IPS-NIHi7 (cell line): ENCODE data around the gene ANK3.

ENCODE experiments used
- DNase-seq: peaks from one replicate; pipeline ENCODE4 v3.0.0; 2012; ENCODE audit warnings: mixed read lengths; ENCODE audit errors: extremely low spot score

Gene ANK3

DNA sequence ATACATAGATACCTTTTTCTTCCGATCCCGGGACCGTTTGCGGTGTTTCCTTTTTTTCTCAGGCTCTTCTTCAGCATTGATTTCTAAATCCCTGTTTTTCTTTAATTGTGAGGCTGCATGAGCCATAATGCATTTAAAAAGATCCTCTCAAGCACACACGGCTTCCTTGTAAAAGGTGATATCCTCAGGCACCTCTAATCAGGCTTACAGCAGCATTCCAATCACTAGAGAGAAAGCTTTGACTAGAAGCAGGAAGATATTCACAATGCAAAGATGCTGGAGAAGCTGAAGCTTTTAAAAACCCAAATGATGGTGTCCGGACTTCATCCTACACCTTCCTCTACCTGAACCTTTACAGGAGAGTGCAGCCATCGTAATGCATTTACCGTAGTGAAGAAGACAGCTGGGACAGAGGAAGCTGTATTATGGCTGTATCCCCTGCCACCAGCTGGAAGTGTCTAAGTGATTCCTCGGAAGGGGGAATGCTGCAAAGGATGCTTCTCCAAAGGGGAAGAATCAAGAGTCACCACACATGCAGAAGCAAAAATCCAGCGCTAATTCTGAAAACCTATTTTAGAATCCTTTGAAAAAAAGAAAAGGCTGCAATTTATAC is at the start of gene ANK3:
Gene ANK3, minus strand, starts transcription at position 463 of the 613 bp plus-strand sequence. Its CDS starts 337 bp downstream, at position 126.
- no peak for DNase-seq

DNA sequence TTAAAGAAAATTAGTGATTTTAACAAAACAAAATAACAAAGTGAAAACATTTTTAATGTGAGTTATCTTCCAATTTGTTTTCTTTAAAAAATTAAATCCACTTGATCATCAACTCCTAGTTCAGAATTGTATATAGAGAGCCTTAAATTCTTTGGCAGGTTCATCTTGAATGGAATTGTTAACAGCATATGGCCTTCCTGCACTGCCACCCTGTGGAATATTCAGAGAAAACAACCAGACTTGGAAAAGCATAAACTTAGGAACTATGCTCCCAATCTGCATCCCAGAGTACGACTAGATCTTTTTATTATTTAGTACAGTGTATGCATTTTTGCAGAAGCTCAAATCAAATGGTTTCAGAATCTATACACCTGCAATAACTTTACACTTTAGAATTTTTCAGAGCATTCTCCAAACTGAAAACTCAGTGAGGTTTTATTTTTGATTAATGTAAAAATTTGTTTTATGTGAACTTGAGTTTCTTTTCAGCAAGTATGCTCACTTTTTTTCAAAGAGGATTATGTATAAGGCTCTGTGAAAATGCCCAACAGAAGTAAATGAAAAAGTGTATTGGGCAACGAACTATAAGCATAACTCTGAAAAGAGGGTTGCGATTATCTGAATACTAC is 44.9 kb upstream of the ANK3 start:
- peak; percentile 52 for DNase-seq

DNA sequence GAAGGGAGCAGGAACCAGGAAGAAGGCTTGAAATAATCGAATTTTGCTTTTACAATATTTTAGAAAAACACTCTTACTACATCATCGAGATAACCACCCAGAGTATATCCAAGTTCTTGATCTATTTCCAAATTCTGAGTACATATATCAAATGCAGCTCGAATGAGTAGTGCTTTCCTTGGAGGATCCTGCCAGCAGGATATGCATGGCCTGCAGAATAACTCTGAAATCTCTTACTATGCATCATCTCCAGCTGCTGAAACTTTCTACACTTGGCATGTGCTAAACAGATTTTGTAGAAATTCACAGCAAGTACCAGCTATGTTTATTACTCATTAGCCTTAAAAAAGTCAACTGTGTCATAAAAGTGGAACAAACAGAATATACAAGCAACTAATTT is 44.0 kb upstream of the ANK3 start:
- no peak for DNase-seq

DNA sequence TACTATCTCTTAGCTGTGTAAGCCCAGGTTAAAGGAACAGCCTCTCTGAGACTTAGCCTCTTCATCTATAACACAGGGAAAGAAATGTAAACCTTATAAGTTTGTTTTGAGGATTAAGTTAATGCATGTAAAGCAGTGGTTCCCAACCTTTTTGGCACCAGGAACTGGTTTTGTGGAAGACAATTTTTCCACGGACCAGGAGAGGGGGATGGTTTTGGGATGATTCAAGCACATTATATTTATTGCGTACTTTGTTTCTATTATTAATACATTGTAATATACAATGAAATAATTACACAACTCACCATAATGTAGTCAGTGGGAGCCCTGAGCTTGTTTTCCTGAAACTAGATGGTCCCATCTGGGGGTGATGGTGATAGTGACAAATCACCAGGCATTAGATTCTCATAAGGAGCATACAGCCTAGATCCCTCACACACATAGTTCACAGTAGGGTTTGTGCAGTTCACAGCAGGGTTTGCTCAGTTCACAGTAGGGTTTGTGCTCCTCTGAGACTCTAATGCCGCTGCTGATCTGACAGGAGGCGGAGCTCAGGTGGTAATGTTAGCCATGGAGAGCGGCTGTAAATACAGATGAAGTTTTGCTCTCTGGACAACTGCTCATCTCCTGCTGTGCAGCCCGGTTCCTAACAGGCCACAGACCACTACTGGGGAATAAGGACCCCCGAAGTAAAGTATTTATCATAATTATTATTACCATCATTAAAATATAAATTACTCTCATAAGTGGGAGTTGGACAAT is 41.3 kb upstream of the ANK3 start:
- DNase-seq = no peak

DNA sequence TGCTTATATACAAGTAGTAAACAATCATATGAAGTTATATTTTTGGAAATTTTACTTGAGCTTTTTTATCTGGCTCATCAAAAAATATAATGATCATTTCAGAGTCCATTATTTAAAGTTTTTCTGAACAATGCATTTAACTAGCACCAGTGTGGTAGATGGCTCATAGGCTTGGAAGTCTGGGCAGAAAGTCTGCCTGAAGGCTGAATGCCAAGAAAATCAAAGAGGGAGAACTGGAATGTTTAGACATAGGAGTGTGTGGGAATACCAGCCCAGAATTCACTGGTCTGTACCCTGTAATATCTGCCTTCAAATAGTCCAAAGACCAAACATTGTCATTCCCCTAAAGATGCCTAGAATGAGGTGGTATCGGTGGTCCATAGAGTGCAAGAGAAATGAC is 40.3 kb upstream of the ANK3 start:
- DNase-seq = no peak

DNA sequence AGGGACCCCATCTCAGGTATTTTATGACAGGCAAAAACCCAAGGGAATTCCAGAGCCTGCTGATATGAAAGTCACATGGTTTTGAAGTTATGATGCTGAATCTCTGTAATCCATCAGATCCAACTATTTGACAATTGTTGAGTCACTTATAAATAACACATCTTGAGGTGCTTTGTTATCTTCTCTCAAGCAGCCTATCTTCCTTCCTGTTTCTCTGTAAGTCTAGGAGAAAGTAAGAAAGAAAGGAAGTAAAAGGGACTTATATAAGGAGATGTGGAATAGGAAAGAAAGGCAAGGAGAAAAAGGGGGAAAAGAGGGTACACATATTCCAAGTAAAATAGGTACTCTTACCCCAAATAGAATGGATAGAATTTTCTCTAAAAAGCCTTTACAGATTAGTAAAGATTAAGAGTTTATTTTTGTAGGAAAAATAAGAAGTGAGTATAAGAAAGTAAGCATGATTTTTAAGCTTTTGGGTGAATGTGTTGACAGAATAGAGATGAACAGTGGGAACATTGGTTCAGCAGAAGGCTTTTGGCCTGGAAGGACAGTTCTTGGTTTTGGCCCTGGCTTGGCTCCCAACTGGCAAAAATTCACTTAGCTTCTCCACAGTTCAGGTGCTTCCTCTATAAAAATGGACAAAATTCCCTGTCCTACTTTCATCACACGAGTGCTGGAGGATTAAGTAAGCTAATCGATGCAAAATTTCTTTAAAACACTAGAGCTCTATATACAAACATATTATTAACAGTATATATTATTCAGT is 39.6 kb upstream of the ANK3 start:
- DNase-seq = no peak

DNA sequence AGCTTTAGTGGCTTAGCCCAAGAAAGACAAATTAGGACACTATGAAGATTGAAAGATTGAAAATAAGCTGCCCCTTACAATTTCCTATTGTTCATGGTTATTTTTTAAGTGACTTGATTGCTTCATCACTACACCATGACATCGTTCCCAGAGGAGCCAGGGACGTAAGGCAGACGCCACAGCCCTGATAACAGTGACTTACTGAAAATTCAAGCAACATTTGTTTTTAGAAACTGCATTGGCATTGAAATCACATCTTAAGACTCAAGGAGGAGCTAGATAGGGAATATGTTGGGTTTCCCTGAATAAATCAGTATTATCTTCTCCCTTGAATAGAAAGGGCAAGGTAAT is 38.7 kb upstream of the ANK3 start:
- DNase-seq = no peak

DNA sequence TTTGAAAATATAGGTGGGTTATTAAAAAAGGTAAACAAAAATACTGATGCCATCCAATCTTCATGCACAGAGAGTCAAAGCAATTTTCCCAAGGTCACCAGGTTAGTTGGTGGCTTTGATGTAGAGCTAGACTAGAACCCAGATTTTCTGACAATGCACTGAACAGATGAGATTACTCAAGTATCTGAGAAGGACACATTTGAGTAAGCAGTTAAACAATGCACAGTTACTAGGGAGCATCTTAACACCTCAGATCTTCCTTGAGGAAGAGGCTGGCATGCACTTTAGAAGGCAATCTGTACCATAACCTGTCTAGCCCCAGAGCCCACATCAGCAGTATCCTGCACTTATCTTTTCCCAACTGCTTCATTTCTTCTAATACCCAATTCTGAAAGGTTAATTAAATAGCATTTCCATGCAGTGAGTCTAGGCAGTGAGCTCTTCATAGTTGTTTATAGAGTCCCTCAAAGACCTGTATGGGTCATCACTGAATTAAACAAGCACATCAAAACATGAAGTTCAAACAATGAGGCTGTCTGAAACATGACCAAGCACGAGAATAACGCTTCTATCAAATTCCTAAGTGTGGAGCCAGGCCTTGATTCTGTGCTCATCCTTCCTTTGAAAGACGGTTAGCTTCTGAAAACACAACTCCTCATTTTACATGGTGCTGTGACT is 38.2 kb upstream of the ANK3 start:
- no peak for DNase-seq

DNA sequence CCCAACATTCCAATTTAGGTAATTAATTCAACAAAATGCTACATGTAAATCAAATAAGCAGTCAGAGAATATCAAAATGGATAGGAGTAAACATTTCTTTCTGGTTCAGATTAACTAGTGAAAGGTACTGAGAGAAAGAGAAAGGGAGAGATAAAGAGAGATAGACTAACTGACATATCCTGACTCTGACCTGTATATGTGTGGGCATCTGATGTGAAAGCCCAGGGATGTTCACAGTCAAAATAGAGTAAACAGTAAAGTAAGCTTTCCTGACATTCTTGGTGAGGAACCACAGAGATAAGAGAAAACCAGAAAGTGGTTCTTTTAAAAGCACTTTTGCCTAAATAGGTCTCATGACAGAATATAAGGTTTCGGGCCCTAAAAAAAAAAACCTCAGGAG is 37.5 kb upstream of the ANK3 start:
- no peak for DNase-seq

DNA sequence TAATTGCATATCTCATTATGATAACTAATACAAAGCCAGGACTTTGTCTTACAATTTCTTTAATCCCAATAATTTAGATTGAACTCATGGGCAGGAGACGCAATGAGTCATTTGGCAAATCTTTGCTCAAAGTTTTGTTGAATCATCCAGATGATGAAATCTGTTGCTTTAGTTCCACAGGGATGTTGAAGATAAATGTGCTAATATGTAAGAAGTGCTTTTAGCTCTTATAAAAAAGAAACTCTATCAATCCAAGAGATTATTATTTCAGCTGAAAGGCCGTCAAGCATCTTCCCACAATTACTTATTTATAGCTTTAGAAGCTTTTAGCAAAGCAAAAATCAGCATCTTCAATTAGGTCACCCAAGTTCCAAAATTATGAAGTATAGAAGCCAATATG is 36.8 kb upstream of the ANK3 start:
- no peak for DNase-seq

DNA sequence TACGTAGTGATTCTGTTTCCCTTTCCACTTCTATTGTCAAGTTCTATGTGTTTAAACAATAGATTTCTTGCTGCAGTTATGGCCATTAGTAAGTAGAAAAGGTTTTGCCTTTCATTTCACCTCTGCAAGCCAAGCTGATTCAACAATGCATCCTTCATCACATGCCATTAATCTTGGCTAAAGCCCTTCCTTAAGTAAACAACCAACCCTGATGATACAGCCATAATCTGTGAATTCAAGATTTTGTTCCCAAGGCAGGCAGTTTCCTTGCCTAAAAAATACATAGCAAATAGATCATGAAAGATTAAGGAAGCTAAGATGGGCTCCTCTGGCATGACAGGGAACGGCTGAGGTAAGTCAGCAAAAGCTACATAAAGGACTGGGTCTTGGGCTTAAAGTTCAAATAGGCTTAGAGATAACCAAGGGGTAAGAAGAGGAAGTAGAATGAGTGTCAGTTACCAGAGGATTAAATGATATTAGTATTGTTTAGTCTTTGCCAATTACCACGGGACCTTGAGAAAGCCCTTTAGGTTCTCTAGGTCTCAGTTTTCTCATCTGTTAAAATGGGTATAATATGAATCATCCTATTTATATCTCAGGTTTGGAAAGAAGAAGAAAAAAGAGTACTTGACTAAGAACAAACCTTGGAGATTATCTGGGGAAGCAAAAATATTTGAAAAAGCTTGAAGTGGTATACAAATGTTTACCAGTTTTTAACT is 35.9 kb upstream of the ANK3 start:
- no peak for DNase-seq

DNA sequence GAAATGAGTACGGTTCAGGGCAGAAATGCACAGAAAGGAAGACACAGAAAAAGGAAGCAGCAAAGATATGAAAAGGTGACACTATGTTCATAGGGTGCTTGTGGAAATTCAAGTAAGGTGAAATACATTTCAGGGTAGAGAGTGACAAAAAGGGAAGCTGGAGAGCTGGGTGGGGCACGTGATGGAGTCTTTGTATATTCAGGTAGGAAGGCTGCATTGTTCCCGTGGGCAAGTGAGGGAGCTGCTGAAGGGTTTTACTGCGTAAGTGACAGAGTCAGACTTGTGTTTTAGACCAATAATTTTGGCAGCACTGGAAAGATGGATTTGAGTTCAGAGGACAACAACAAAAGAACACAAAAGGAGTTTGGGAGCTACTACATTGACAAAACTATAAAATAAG is 35.3 kb upstream of the ANK3 start:
- no peak for DNase-seq

DNA sequence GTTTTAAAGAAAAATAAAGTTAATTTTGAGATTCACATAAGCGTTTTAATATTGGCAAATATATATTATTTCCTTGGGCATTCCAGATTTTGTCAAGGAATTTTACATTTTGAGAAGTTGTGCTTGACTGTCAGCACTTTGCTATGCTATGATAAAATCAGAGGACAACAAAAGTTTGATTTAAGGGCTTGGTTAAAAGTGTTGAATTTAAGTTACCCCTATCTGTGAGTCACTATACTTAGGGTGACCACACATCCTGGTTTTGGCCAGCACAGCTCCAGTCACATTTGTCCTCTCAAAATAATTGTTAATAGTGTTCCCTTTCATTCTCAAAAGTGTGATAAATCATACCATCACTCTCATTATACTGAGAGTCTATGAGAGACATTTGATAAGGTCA is 34.2 kb upstream of the ANK3 start:
- no peak for DNase-seq

DNA sequence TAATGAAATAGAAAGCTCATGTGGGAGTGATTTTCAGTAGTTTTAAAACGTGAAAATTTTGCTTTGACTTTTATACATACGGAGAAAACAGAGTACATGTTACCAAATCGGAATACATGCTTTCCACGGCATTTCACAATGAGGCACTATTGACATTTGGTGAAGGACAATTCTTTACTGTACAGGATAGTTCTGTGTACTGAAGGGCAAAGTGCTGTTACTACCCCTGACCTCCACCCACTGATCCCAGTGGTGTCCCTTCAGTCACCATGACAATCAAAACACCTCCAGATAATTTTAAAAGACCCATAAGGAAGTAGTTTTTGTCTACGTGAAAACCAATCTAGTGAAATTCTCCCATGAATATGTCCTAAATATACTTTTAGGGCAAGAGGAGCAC is 33.1 kb upstream of the ANK3 start:
- no peak for DNase-seq

DNA sequence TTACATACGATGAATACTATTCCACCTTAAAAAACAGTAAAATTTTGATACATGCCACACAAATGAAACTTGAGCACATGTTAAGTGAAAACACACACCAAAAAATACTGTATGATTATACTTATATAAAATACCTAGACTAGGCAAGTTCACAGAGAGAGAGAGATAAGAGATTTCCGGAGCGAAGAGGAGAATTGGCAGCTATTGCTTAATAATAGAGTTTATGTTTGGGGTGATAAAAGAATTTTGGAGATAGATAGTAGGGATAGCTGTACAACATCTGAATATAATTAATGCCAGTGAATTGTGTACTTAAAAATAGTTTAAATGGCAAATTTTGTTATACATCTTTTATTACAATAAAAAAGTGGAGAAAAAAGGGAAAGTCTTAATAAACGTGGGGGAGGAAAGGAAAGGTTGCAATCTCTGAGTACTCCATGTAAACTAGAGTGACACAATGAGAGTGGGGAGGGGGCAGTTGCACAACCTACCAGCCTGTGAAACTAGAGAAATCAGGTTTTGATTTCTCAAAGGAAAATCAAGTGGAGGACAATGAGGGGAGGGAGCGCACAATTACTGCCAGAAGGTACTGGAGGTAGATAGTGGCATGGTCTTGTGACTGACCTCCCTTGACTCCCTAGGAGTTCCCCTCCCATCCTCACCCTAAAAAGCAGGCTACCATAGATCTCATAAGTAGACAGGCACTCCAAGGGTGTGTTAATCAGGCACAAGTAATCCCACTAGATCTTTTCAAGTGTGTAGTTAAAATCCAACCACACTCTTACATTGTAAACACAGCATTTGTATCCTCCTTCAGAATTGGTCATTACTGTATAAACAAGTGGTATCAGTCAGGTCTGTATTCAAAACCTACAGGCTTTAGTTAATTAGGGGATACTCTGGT is 31.6 kb upstream of the ANK3 start:
- DNase-seq = no peak

DNA sequence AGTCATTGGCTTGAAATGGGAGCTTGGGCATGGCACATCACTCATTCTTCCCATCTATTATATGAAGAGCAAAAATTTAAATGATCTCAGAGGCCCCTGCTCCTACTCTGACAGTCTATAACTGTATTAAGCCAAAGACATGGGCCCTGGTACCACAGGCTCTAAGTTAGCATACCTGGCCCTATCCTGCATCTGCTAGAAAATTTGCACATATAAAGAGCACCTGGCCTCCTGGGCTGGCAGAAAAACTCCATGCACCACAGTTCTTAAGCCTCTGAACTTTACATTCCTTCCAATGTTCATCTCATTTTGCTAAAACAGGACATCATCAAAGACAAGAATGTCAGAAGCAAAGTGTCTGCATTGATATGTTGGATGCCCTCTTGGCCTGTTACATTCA is 29.6 kb upstream of the ANK3 start:
- DNase-seq = no peak

DNA sequence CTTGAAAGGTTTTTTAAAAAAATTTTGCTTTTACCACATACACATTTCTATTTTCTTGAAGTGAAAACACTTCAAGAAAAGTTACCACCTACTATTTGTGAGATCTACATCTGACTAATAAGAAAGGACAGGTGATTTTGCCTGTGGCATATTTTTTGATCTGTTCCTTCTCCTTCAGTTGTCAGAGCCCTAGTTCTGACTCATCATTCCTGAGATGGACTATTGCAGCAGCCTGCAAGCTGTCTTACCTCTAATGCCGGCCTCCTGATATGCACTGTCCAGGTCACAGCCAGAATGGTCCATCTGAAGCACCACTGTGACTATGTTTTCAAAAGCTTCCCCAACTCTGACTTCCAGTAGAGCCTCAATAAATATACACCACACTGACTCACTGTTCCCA is 28.2 kb upstream of the ANK3 start:
- no peak for DNase-seq

DNA sequence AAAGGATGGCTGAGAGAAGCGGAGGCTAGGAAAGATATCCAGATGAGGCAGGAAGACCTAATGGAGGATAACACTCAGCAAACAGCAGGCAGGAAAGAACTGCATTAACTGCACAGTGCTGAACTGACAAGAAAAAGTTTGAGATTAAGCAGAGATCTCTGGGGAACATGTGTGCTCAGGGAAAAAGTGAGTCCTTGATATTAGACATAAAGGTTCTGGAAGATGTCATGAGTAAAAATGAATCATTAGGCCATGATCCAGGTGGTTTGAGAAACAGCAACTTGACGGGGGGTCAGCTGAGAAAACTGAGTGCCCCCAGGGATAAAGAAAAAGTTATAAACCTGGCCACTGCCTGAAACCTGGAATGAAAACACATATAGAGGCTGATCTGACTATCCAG is 27.3 kb upstream of the ANK3 start:
- no peak for DNase-seq

DNA sequence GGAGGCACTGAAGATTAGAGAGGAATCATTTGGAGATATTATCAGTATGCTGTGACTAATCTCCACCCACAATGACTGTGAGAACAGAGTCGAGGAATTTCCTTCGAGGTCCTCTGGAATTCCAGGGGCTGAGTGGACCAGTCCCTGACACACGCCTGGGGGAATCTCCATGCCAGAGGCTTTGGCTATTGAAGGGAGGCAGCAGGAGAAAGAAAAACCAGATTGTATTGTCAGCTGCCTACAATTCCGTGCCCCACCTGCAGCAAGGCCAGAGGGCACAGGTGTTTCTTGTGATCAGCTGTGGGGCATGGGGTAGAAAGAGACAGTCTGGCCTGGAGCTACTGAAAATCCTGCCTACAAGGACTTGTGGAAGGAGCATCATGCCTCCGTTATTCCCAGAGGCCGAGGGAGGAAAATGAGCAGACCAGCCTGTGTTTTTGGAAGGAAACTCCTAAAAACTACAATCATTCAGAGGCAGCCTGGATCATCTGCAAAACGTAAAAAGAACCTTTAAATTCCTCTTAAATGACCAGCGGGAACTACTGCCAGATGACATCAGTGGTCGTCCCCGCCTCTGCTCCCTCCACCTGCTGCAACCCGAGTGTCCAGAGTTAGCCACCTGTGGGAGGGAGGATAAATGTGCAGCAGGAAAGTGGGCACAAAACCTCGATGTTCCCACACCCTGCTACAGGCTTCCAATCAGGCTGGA is 25.4 kb upstream of the ANK3 start:
- peak; percentile 48 for DNase-seq

DNA sequence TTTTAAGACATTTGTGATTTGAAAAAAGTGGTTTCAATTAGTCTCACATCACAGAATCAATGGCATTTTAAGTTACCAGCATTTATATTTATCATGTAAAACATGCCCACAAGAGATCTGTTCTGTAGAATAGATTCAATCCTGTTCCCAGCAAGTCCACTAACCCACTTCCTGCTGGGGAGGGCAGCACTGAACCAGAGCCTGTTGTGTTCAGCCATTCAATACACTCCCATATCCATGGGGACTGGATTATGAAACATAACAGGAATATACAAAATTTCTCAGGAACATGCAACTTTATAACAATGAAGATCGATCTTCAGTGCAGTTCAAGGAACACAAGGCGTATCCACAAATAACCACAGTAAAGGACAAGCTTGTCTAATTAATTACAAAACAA is 24.4 kb upstream of the ANK3 start:
- no peak for DNase-seq
